Coronary artery (tissue), 2 donors: Measurements from ENCODE around the gene SKIC2.
A peak's percentile ranks its signal among the peaks of the same experiment; 100 is the strongest.

Source experiments
- DNase-seq: peaks from one replicate; pipeline ENCODE4 v3.0.0-alpha.2; 2017; ENCODE audit warnings: low spot score
- H3K27ac ChIP-seq, 2 donors: fragments of 200-600 bp; sonication (generic); one replicate each; pipeline ENCODE4 v1.5.1; 2016 to 2019
- H3K4me3 ChIP-seq: fragments of 200-600 bp; sonication (generic); 2 replicates; pipeline ENCODE4 v1.5.1; 2016; ENCODE audit warnings: mild to moderate bottlenecking, moderate library complexity
- TF ChIP-seq, protein P1 (sequence below): fragments of 200-600 bp; sonication (generic); IDR thresholded peaks from one replicate; pipeline ENCODE4 v1.5.1; 2019; ENCODE audit warnings: antibody characterized with exemption

SKIC2 gene

DNA sequence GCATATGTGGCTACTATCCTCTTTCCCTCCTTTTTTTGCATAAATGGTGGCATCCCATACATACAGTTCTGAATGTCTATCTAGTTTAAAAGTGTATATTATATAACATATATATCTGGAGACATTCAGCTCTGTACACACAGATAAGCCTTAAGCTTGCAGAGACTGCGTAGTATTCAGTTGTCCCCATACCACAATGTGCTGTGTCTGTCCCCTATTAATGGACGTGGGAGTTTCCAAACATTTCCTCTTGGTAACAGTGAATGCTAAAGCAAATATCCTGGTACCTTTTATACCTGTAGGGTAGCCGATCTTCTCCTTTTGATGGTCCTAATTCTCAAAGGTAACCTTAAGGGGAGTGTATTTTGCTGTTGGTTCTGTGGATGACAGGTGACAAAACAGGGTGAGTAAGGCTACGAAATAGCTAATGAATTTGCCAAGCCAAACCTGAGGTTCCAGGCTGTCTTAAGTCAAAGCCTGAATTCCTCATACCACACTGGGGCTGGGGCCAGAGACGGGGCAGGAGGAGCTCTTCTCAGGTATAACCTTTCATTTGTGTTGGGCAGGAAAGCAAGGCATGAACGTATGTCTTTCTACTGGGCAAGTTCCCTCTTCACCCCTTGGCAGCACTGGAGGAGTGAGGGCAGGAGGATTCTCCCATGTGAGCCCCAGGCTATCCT, 39.2 kb upstream of the SKIC2 start:
- no peak overlapping the region for H3K4me3 ChIP-seq
- TF ChIP-seq, protein P1, sequence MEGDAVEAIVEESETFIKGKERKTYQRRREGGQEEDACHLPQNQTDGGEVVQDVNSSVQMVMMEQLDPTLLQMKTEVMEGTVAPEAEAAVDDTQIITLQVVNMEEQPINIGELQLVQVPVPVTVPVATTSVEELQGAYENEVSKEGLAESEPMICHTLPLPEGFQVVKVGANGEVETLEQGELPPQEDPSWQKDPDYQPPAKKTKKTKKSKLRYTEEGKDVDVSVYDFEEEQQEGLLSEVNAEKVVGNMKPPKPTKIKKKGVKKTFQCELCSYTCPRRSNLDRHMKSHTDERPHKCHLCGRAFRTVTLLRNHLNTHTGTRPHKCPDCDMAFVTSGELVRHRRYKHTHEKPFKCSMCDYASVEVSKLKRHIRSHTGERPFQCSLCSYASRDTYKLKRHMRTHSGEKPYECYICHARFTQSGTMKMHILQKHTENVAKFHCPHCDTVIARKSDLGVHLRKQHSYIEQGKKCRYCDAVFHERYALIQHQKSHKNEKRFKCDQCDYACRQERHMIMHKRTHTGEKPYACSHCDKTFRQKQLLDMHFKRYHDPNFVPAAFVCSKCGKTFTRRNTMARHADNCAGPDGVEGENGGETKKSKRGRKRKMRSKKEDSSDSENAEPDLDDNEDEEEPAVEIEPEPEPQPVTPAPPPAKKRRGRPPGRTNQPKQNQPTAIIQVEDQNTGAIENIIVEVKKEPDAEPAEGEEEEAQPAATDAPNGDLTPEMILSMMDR, result no peak
- DNase-seq, result no peak
- H3K27ac ChIP-seq, result no peak overlapping the region

DNA sequence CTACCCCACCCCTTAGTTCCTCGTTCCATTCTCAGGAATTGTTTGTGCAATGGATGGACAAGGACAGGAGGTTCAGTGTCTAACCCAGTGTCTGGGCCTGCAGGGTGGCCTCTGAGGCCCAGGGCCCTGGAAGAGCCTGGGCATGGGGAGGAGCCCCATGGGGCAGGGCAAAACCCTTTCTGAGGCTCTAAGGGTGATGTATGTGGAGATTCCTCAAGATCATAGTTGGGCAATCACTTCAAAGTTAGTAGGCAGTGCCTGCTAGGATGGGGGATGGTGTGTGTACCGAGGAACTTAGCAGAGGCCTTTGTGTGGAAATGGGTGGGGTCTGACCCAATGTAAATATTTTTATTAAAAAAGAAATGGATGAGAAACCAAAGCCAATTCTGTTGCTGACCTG, 38.2 kb upstream of the SKIC2 start:
- no peak overlapping the region for H3K27ac ChIP-seq
- TF ChIP-seq, protein P1, result no peak
- no peak for DNase-seq
- H3K4me3 ChIP-seq, result no peak overlapping the region

- Histone ChIP-seq H3K27ac (no peak overlapping the region), H3K4me3 (no peak overlapping the region)
- TF ChIP-seq, protein P1, result no peak
- no peak for DNase-seq
These were observed 36.0 kb upstream of the SKIC2 start for GRCh38 chr6:31922942-31923341.

GRCh38 chr6:31927242-31927862, 31.6 kb upstream of the SKIC2 start, which contains the start of gene C2:
C2 (plus strand) TSS chr6:31927717; CDS start chr6:31927753, 36 bp downstream.
- peak within 1 kb of the TSS in 1 of 2 donors; percentile 51 for H3K27ac ChIP-seq
- TF ChIP-seq, protein P1, result no peak
- no peak for DNase-seq
- peak within 1 kb of the TSS; percentile 43 for H3K4me3 ChIP-seq

DNA sequence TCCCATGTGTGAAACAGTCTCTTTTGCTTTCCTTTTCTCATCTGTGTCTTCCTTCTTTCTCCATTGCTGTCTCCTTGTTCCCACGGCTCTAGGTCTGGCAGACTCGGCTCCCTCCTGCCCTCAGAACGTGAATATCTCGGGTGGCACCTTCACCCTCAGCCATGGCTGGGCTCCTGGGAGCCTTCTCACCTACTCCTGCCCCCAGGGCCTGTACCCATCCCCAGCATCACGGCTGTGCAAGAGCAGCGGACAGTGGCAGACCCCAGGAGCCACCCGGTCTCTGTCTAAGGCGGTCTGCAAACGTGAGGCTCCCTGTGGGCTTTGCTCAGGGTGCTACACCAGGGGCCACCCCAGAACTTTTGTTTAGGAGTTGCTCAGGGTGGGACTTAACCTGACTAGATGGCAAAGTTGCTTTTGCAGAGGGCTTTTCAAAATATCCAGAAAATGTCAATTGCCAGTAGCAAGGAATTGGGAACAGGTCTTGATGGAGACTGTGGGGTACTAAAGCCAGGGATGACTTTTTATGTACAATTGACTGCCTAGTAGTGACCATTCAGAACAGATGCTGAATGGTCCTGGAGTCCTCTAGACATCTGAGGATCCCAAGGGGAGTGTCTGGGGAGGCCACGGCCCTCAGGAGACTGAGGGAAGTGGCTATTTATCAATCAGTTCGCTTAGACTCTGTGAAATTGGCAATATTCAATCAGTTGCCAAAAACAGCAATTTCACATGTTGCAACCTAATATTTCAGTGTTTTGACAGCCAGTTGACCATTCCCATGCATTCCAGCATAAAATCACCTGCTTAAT, 30.9 kb upstream of the SKIC2 start:
- no peak for DNase-seq
- Histone ChIP-seq H3K4me3 (peak overlapping the region; percentile 43), H3K27ac (peak overlapping the region in 1 of 2 donors; percentile 51)
- TF ChIP-seq, protein P1, result no peak

DNA sequence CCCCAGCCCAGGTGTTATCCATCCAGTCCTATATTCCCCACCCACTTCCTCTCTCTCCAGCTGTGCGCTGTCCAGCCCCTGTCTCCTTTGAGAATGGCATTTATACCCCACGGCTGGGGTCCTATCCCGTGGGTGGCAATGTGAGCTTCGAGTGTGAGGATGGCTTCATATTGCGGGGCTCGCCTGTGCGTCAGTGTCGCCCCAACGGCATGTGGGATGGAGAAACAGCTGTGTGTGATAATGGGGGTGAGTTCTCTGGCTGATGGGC, 30.4 kb upstream of the SKIC2 start:
- Histone ChIP-seq H3K27ac (no peak overlapping the region), H3K4me3 (peak overlapping the region; percentile 43)
- no peak for DNase-seq
- TF ChIP-seq, protein P1, result no peak
